Panc1 (cell line): ENCODE data around the gene TPP1. TPM values are rescaled to one million over a fixed set of nuclear protein-coding genes. Genes with fewer than 3 reads are reported as not detected.

ENCODE experiments used
- ATAC-seq: fragments of 200-7000 bp; cut with Tn5 transposase; 2 replicates; pipeline ENCODE4 v1.9.1; 2020; ENCODE audit warnings: mild to moderate bottlenecking, moderate library complexity
- BruUV-seq: library from RNA; stranded (reverse); fragments of 400-500 nt; replicated peaks from 2 replicates; lab custom pipeline; 2021; lab: Mats Ljungman, UMichigan
- CTCF ChIA-PET: fragments of 300-600 bp; sonication (Branson Sonifier 250); formaldehyde crosslinking; loops from one replicate; lab custom pipeline; 2022; ENCODE audit warnings: antibody characterized with exemption; lab: Charles Lee
- POLR2A ChIA-PET: fragments of 300-600 bp; sonication (Branson Sonifier 250); formaldehyde crosslinking; loops from one replicate; lab custom pipeline; 2022; ENCODE audit warnings: antibody characterized with exemption; lab: Charles Lee
- DNase-seq: peaks from one replicate; pipeline ENCODE4 v3.0.0-alpha.2; 2010; ENCODE audit warnings: low read depth, low spot score
- H3K27ac ChIP-seq: 2 replicates; pipeline ENCODE4 v1.5.1; 2011; ENCODE audit warnings: mild to moderate bottlenecking, low read length, inconsistent platforms
- H3K27me3 ChIP-seq: fragments of 200-500 bp; sonication (Bioruptor generic); 2 replicates; pipeline ENCODE4 v1.6.0; 2014; ENCODE audit warnings: low read length, inconsistent platforms; ENCODE audit not compliant: control insufficient read depth, insufficient read depth
- H3K36me3 ChIP-seq: fragments of 200-500 bp; sonication (Bioruptor generic); 2 replicates; pipeline ENCODE4 v1.5.1; 2014; ENCODE audit warnings: inconsistent platforms, mild to moderate bottlenecking, low read length, moderate library complexity; ENCODE audit not compliant: control insufficient read depth, insufficient read depth
- H3K4me1 ChIP-seq: 2 replicates; pipeline ENCODE4 v1.5.1; 2011; ENCODE audit warnings: inconsistent platforms, mild to moderate bottlenecking, low read length, moderate library complexity; ENCODE audit not compliant: control insufficient read depth, insufficient read depth
- H3K4me3 ChIP-seq, 2 experiments: 2 replicates each; pipeline ENCODE4 v1.5.1; 2011 to 2012; ENCODE audit warnings: low read depth in 2 of 2, low read length in 2 of 2, mild to moderate bottlenecking in 2 of 2, inconsistent platforms in 1 of 2, moderate library complexity in 1 of 2
- H3K9me3 ChIP-seq: fragments of 200-500 bp; sonication (Bioruptor generic); 2 replicates; pipeline ENCODE4 v1.5.1; 2014; ENCODE audit warnings: low read depth, mild to moderate bottlenecking, inconsistent platforms, low read length, moderate library complexity; ENCODE audit not compliant: control insufficient read depth, insufficient read depth
- CTCF ChIP-seq: fragments of 450-650 bp; IDR thresholded peaks from 2 replicates; pipeline ENCODE4 v1.5.1; 2017; ENCODE audit warnings: mild to moderate bottlenecking
- POLR2AphosphoS5 ChIP-seq: IDR thresholded peaks from 2 replicates; pipeline ENCODE4 v1.6.1; 2012; ENCODE audit warnings: mild to moderate bottlenecking, low read depth, low read length, moderate library complexity
- REST ChIP-seq, 2 experiments: IDR thresholded peaks; 2 replicates each; pipeline ENCODE4 v1.6.1; 2011 to 2012; ENCODE audit warnings: low read depth in 2 of 2, control low read depth in 1 of 2, low read length in 1 of 2, mild to moderate bottlenecking in 1 of 2, moderate library complexity in 1 of 2; ENCODE audit not compliant: insufficient read depth in 1 of 2
- SIN3A ChIP-seq: IDR thresholded peaks from 2 replicates; pipeline ENCODE4 v1.6.1; 2012; ENCODE audit warnings: low read depth, mild to moderate bottlenecking, low read length, moderate library complexity, borderline replicate concordance; ENCODE audit not compliant: insufficient read depth
- TCF7L2 ChIP-seq: IDR thresholded peaks from 2 replicates; pipeline ENCODE4 v1.6.1; 2011; ENCODE audit warnings: mild to moderate bottlenecking, low read depth, low read length, inconsistent platforms
- in situ Hi-C: cut with HindIII; loops from 2 replicates; pipeline ENCODE4 v1.10.0; 2016; ENCODE audit warnings: low sequenced_read_pairs, low pct_unique_long_range_greater_than_20kb
- intact Hi-C: fragments of 100-400 bp; cut with micrococcal nuclease; formaldehyde crosslinking; loops from one replicate; pipeline ENCODE4 v1.10.0; 2022; ENCODE audit not compliant: unreplicated experiment
- total RNA-seq: library from RNA; stranded (reverse); gene quantifications from one replicate; pipeline ENCODE4 v1.2.1, GENCODE V29; 2021; ENCODE audit not compliant: unreplicated experiment

The TPP1 gene
- total RNA-seq, 1 experiment from 2014 or later: 200 TPM

GRCh38 chr11:6601041-6601461 is 18.2 kb downstream of the TPP1 start:
- no peak for ATAC-seq
- no peak overlapping the region for H3K27ac ChIP-seq
- TF ChIP-seq POLR2AphosphoS5 (no peak), CTCF (no peak), SIN3A (no peak), TCF7L2 (no peak), REST (IDR thresholded peaks at IDR 0.05; ENCODE audit: insufficient read depth in 1 of 2, low read depth in 2 of 2, low read length in 1 of 2) (no peak)
- no TSS peak for BruUV-seq
- POLR2A ChIA-PET: no interaction called here
- peaks cover 12% of the 10 kb centered on the region for H3K36me3 ChIP-seq
- intact Hi-C loops: loop anchor here (10.0 kb wide), 1 partner anchor 226 kb away; no protein-coding TSS in a partner anchor
- CTCF ChIA-PET: no interaction called here
- in situ Hi-C loops: no loop called here
- H3K9me3 ChIP-seq: no peaks in the 10 kb centered on the region
- peaks cover 23% of the 10 kb centered on the region for H3K4me1 ChIP-seq
- H3K4me3 ChIP-seq: no peak overlapping the region
- H3K27me3 ChIP-seq: no peaks in the 10 kb centered on the region
- DNase-seq: no peak

GRCh38 chr11:6599881-6600390 is 19.3 kb downstream of the TPP1 start:
- no peak for ATAC-seq
- Histone ChIP-seq H3K4me3 (no peak overlapping the region), H3K9me3 (no peaks in the 10 kb centered on the region), H3K27ac (no peak overlapping the region), H3K4me1 (peaks cover 12% of the 10 kb centered on the region), H3K27me3 (no peaks in the 10 kb centered on the region), H3K36me3 (peaks cover 12% of the 10 kb centered on the region)
- intact Hi-C loops: loop anchor here (5.0 to 10.0 kb wide), 2 partner anchors 68 to 225 kb away; no protein-coding TSS in a partner anchor
- POLR2A ChIA-PET: interaction anchor here (0.6 kb wide), 1 partner anchor 103 kb away, joined by 8 read pairs; the partner anchor contains the start of gene DNHD1
- TF ChIP-seq SIN3A (no peak), CTCF (no peak), TCF7L2 (no peak), POLR2AphosphoS5 (no peak), REST (IDR thresholded peaks at IDR 0.05; ENCODE audit: insufficient read depth in 1 of 2, low read depth in 2 of 2, low read length in 1 of 2) (no peak)
- DNase-seq: no peak
- CTCF ChIA-PET: no interaction called here
- in situ Hi-C loops: no loop called here
- no TSS peak for BruUV-seq
